HTERT RPE-1 (cell line): Measurements from ENCODE around the gene VCY1B.
"Not testable (repeated sequence)": the region's sequence is repeated elsewhere in the genome, so short reads cannot be mapped to it uniquely, and the experiment has no call there.

Source experiments
- in situ Hi-C: fragments of 300-500 bp; cut with MboI; formaldehyde crosslinking; loops from 4 replicates; pipeline ENCODE4 v1.14.3; 2020; ENCODE audit warnings: low sequenced_read_pairs

The VCY1B gene

GRCh38 chrY:14055927-14056326, at the start of gene VCY1B:
VCY1B (plus strand) TSS chrY:14056227; CDS start chrY:14056290, 63 bp downstream.
- in situ Hi-C loops = not testable (repeated sequence)

GRCh38 chrY:14011916-14012315, 44.1 kb upstream of the VCY1B start:
- in situ Hi-C loops = not testable (repeated sequence)

- in situ Hi-C loops = not testable (repeated sequence)
These were observed 25.6 kb upstream of the VCY1B start for GRCh38 chrY:14030395-14030794.

GRCh38 chrY:14085877-14086276, 29.9 kb downstream of the VCY1B start:
- in situ Hi-C loops = no loop called here
